HepG2 (cell line): ENCODE data around the gene WIZ. TPM values are rescaled to one million over a fixed set of nuclear protein-coding genes. Genes with fewer than 3 reads are reported as not detected.
A peak's percentile ranks its signal among the peaks of the same experiment; 100 is the strongest.

Source experiments
- BHLHE40 ChIP-seq: IDR thresholded peaks from 2 replicates; pipeline ENCODE4 v1.6.1; 2011; ENCODE audit warnings: low read length, improper control_type of control experiment
- CCAR2 ChIP-seq: fragments of 200-400 bp; formaldehyde crosslinking; optimal IDR thresholded peaks from 2 replicates; pipeline ENCODE3; 2018; ENCODE audit warnings: low read depth, mild to moderate bottlenecking, low read length, moderate library complexity
- GFI1 ChIP-seq: sonication (generic); formaldehyde crosslinking; IDR thresholded peaks from 2 replicates; pipeline ENCODE4 v1.5.0; 2020; ENCODE audit warnings: missing genetic modification reagents, mild to moderate bottlenecking, borderline replicate concordance
- IRF1 ChIP-seq: sonication (generic); formaldehyde crosslinking; IDR thresholded peaks from 2 replicates; pipeline ENCODE4 v1.4.0; 2020; ENCODE audit warnings: low read depth, mild to moderate bottlenecking, missing genetic modification reagents
- JARID2 ChIP-seq: sonication (generic); formaldehyde crosslinking; IDR thresholded peaks from 2 replicates; pipeline ENCODE4 v1.8.1; 2023; ENCODE audit warnings: missing genetic modification reagents, inconsistent platforms; ENCODE audit not compliant: insufficient replicate concordance
- JUND ChIP-seq: sonication (generic); formaldehyde crosslinking; IDR thresholded peaks from 2 replicates; pipeline ENCODE4 v1.8.0; 2022; ENCODE audit warnings: mild to moderate bottlenecking, missing genetic modification reagents
- NFYC ChIP-seq: IDR thresholded peaks from 2 replicates; pipeline ENCODE4 v1.6.1; 2016; ENCODE audit warnings: missing genetic modification reagents, missing compliant biosample characterization
- PHF21A ChIP-seq: sonication (generic); formaldehyde crosslinking; IDR thresholded peaks from 2 replicates; pipeline ENCODE4 v1.5.0; 2020; ENCODE audit warnings: mild to moderate bottlenecking, missing genetic modification reagents
- POLR2G ChIP-seq: fragments of 200-400 bp; formaldehyde crosslinking; IDR thresholded peaks from 2 replicates; pipeline ENCODE4 v1.6.1; 2018; ENCODE audit warnings: mild to moderate bottlenecking, low read depth, low read length, moderate library complexity
- RFXAP ChIP-seq: sonication (generic); formaldehyde crosslinking; IDR thresholded peaks from 2 replicates; pipeline ENCODE4 v1.4.0; 2020; ENCODE audit warnings: missing genetic modification reagents, borderline replicate concordance
- SP140L ChIP-seq: sonication (generic); formaldehyde crosslinking; IDR thresholded peaks from 2 replicates; pipeline ENCODE4 v1.4.0; 2020; ENCODE audit warnings: missing genetic modification reagents, borderline replicate concordance
- SSRP1 ChIP-seq: IDR thresholded peaks from 2 replicates; pipeline ENCODE4 v1.6.1; 2016; ENCODE audit warnings: control low read depth
- TBL1XR1 ChIP-seq: fragments of 150-350 bp; IDR thresholded peaks from 2 replicates; pipeline ENCODE4 v1.6.1; 2014; ENCODE audit warnings: borderline replicate concordance, low read length; ENCODE audit not compliant: partially characterized antibody
- THAP8 ChIP-seq: sonication (generic); formaldehyde crosslinking; IDR thresholded peaks from 2 replicates; pipeline ENCODE4 v1.5.1; 2020; ENCODE audit warnings: missing genetic modification reagents, mild to moderate bottlenecking, borderline replicate concordance
- XBP1 ChIP-seq: sonication (generic); formaldehyde crosslinking; IDR thresholded peaks from 2 replicates; pipeline ENCODE4 v1.5.0; 2020; ENCODE audit warnings: missing genetic modification reagents
- ZBTB44 ChIP-seq: sonication (generic); formaldehyde crosslinking; IDR thresholded peaks from 2 replicates; pipeline ENCODE4 v1.4.0; 2020; ENCODE audit warnings: missing genetic modification reagents
- ZNF124 ChIP-seq: sonication (generic); formaldehyde crosslinking; IDR thresholded peaks from 2 replicates; pipeline ENCODE4 v1.4.0; 2020; ENCODE audit warnings: missing genetic modification reagents
- ZNF138 ChIP-seq: sonication (generic); formaldehyde crosslinking; IDR thresholded peaks from 2 replicates; pipeline ENCODE4 v1.5.0; 2020; ENCODE audit warnings: mild to moderate bottlenecking, low read depth, missing genetic modification reagents
- ZNF383 ChIP-seq: sonication (generic); formaldehyde crosslinking; IDR thresholded peaks from 2 replicates; pipeline ENCODE4 v1.4.0; 2020; ENCODE audit warnings: missing genetic modification reagents, mild to moderate bottlenecking, borderline replicate concordance
- ZNF549 ChIP-seq: sonication (generic); formaldehyde crosslinking; IDR thresholded peaks from 2 replicates; pipeline ENCODE4 v1.5.0; 2020; ENCODE audit warnings: missing genetic modification reagents
- ZNF558 ChIP-seq: sonication (generic); formaldehyde crosslinking; IDR thresholded peaks from 2 replicates; pipeline ENCODE4 v1.9.0; 2022; ENCODE audit warnings: mild to moderate bottlenecking, missing genetic modification reagents, borderline replicate concordance
- ZNF800 ChIP-seq: sonication (generic); formaldehyde crosslinking; IDR thresholded peaks from 2 replicates; pipeline ENCODE4 v1.4.0; 2020; ENCODE audit warnings: missing genetic modification reagents
- polyA plus RNA-seq, 8 experiments: library from polyadenylated mRNA; depleted of rRNA in 3 of 8; stranded (reverse) in 7 of 8; unstranded in 1 of 8; fragments of >200 nt; fragmentation: Illumina TruSeq in 4 of 8; extraction: Trizol in 4 of 8; gene quantifications; 2 replicates each; pipeline versions ENCODE4 v1.2.1 to v1.2.3, GENCODE V29; 2011 to 2016; ENCODE audit warnings: low read depth in 4 of 8, missing spikeins in 1 of 8, mixed read lengths in 1 of 8; ENCODE audit not compliant: insufficient read depth in 1 of 8
- total RNA-seq, 5 experiments: library from RNA; depleted of rRNA; stranded (reverse); fragments of >200 nt; fragmentation: Illumina TruSeq; extraction: Trizol; gene quantifications; 2 replicates each; pipeline ENCODE4 v1.2.3, GENCODE V29; 2016; ENCODE audit warnings: low read depth in 1 of 5
- TF ChIP-seq, protein P1 (sequence below): sonication (generic); formaldehyde crosslinking; IDR thresholded peaks from 2 replicates; pipeline ENCODE4 v1.8.1; 2023; ENCODE audit warnings: missing genetic modification reagents, mild to moderate bottlenecking, borderline replicate concordance
- TF ChIP-seq, protein P2 (sequence below): sonication (generic); formaldehyde crosslinking; IDR thresholded peaks from 2 replicates; pipeline ENCODE4 v1.4.0; 2020; ENCODE audit warnings: missing genetic modification reagents

The WIZ gene
- total and polyA plus RNA-seq, 2 of the 13 experiments (the other 11 are each of a cell fraction or from before 2014, with no cell fraction given) = 4.7 to 4.8 TPM

DNA sequence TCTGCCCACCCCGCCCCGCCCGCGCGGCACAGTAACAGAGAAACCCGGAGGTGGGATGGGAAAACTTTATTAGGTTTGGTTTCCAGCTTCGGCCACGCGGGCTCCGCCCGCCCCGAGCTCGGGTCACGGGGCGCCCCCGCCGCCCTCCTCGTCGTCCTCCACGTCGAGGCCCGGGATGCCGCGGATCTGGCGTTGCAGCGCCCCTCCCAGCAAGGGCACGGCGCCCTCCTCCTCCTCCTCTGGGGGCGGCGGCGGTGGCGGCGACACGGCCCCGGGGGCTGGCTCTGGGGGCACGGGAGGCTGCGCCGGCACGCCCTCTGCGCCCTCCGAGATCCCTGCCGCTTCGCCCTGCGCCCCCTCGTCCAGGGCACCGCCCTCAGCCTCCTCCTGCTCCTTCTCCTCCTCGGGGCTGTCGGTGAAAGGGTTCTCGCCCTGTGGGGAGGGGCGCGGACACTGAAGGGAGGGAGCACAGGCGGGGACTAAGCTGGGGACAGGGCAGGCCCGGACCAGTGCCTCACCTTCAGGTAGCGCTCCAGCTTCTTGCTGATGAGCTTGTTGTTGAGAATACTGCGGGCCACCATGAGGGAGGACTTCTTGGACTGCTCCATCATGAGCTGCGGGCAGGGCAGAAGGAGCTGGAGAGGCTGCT, 69.6 kb downstream of the WIZ start (continued):
- TF ChIP-seq ZBTB44 = no peak
- TF ChIP-seq TBL1XR1 = no peak
- TF ChIP-seq ZNF138 (CRISPR knock-in tag) = no peak
- no peak for TF ChIP-seq JARID2 (CRISPR knock-in tag)
- no peak for TF ChIP-seq XBP1 (CRISPR knock-in tag)
- TF ChIP-seq, protein P1, sequence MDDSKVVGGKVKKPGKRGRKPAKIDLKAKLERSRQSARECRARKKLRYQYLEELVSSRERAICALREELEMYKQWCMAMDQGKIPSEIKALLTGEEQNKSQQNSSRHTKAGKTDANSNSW (CRISPR knock-in tag) = no peak
- TF ChIP-seq, protein P2, sequence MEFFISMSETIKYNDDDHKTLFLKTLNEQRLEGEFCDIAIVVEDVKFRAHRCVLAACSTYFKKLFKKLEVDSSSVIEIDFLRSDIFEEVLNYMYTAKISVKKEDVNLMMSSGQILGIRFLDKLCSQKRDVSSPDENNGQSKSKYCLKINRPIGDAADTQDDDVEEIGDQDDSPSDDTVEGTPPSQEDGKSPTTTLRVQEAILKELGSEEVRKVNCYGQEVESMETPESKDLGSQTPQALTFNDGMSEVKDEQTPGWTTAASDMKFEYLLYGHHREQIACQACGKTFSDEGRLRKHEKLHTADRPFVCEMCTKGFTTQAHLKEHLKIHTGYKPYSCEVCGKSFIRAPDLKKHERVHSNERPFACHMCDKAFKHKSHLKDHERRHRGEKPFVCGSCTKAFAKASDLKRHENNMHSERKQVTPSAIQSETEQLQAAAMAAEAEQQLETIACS (CRISPR knock-in tag) = no peak
- TF ChIP-seq THAP8 (CRISPR knock-in tag) = 0 out of 2 replicates have a peak, but pooled peaks have one; percentile 53
- no peak for TF ChIP-seq JUND (CRISPR knock-in tag)
- TF ChIP-seq CCAR2 = no peak
- TF ChIP-seq IRF1 (CRISPR knock-in tag) = no peak
- peak; percentile 70 for TF ChIP-seq POLR2G
- no peak for TF ChIP-seq ZNF549 (CRISPR knock-in tag)
- no peak for TF ChIP-seq SSRP1
- no peak for TF ChIP-seq SP140L (CRISPR knock-in tag)
- TF ChIP-seq ZNF558 (CRISPR knock-in tag) = no peak
- TF ChIP-seq NFYC = no peak
- TF ChIP-seq RFXAP (CRISPR knock-in tag) = 0 out of 2 replicates have a peak, but pooled peaks have one; percentile 44
- TF ChIP-seq ZNF124 (CRISPR knock-in tag) = peak; percentile 36; the same call in 1 of the 2 replicates
- TF ChIP-seq BHLHE40 = no peak
- 0 out of 2 replicates have a peak, but pooled peaks have one; percentile 18 for TF ChIP-seq ZNF800 (CRISPR knock-in tag)
- peak; percentile 63; the same call in 1 of the 2 replicates for TF ChIP-seq GFI1
- TF ChIP-seq PHF21A (CRISPR knock-in tag) = peak; percentile 7; the same call in 1 of the 2 replicates
- no peak for TF ChIP-seq ZNF383 (CRISPR knock-in tag)
